ENCODE measurements around the gene GPC6. TPM values are rescaled to one million over a fixed set of nuclear protein-coding genes. Genes with fewer than 3 reads are reported as not detected.

GPC6 gene
- total RNA-seq, 2 donors from 2014 or later: 1.6 to 4.0 TPM

DNA sequence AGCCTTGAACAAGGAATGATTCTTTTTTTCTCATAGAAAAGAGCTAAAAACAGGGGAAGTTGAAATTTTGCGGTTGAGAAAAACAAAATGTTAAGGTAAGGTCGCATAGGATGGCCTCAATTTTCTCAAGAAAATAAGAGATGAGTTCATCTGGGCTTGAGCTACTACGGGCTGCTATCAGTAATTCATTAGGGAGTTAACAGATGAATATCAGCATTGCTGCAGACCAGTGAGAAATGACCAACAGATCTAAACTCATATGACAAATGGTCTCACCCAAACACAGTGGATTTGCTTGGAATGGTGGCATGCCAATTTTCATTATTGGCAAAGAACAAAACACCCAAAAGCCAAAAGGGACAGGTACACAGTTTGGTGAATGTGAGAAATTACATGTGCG lies 56.6 kb downstream of the GPC6 start:
- H3K9me3 ChIP-seq: no peaks in the 10 kb centered on the region
- DNase-seq (no peak), ATAC-seq (no peak)
- TF ChIP-seq POLR2A (IDR thresholded peaks at IDR 0.05): no peak
- TF ChIP-seq, protein P1, sequence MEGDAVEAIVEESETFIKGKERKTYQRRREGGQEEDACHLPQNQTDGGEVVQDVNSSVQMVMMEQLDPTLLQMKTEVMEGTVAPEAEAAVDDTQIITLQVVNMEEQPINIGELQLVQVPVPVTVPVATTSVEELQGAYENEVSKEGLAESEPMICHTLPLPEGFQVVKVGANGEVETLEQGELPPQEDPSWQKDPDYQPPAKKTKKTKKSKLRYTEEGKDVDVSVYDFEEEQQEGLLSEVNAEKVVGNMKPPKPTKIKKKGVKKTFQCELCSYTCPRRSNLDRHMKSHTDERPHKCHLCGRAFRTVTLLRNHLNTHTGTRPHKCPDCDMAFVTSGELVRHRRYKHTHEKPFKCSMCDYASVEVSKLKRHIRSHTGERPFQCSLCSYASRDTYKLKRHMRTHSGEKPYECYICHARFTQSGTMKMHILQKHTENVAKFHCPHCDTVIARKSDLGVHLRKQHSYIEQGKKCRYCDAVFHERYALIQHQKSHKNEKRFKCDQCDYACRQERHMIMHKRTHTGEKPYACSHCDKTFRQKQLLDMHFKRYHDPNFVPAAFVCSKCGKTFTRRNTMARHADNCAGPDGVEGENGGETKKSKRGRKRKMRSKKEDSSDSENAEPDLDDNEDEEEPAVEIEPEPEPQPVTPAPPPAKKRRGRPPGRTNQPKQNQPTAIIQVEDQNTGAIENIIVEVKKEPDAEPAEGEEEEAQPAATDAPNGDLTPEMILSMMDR (IDR thresholded peaks at IDR 0.05): no peak
- intact Hi-C loops (cut with DNase I): no loop called here
- 64 to 67% methylated on average over 4 of the region's 4 CpGs for WGBS, 2 donors
- H3K36me3 ChIP-seq (replicated peaks in 1 of 2; ENCODE audit: insufficient read depth in 1 of 2, low read depth in 2 of 2): no peaks in the 10 kb centered on the region
- no peak overlapping the region for H3K4me3 ChIP-seq
- H3K4me1 ChIP-seq: peaks cover 7% of the 10 kb centered on the region
- H3K27me3 ChIP-seq: no peaks in the 10 kb centered on the region
- H3K27ac ChIP-seq: no peak overlapping the region

DNA sequence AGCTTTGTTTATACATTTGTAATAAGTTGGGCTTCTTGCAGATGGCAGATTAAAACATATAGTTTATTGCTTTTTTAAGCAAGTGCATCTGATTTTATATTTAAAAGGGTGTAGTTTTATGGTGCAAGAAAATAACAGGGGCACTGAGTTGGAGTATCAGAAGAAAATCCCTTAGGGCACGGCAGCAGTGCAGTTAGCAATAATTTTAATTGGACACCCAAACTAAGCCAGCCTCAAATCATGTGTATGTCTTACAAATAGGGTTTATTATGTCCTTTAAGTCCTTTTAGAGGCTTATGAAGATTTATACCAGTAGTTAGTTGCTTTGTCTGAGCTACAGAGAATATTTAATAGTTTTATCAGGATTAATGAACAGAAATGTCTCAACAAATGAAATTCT lies 57.5 kb downstream of the GPC6 start:
- intact Hi-C loops (cut with DNase I): no loop called here
- no peak for ATAC-seq

DNA sequence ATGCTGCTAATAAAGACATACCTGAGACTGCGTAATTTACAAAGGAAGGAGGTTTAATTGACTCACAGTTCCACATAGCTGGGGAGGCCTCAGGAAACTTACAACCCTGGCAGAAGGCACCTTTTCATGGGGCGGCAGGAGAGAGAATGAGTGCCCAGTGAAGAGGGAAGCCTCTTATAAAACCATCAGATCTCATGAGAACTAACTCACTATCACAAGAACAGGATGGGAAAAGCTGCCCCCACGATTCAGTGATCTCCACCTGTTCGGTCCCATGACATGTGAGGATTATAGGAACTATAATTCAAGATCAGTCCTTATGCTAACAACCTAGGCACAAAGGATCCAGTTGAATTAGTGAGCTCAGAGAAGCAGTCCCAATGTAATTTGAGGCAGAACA lies 59.4 kb downstream of the GPC6 start:
- Histone ChIP-seq H3K4me3 (no peak overlapping the region), H3K27me3 (no peaks in the 10 kb centered on the region), H3K27ac (no peak overlapping the region), H3K9me3 (no peaks in the 10 kb centered on the region), H3K36me3 (replicated peaks in 1 of 2; ENCODE audit: insufficient read depth in 1 of 2, low read depth in 2 of 2) (no peaks in the 10 kb centered on the region), H3K4me1 (no peaks in the 10 kb centered on the region)
- ATAC-seq (no peak), DNase-seq (no peak)
- TF ChIP-seq, protein P1 (IDR thresholded peaks at IDR 0.05): no peak
- no peak for TF ChIP-seq POLR2A (IDR thresholded peaks at IDR 0.05)
- intact Hi-C loops (cut with DNase I): no loop called here
- 64 to 71% methylated on average over 4 of the region's 4 CpGs for WGBS, 2 donors

More for the DNA sequence above, 57.5 kb downstream of the GPC6 start:
- Histone ChIP-seq H3K9me3 (no peaks in the 10 kb centered on the region), H3K27ac (no peak overlapping the region), H3K4me1 (peaks cover 7% of the 10 kb centered on the region), H3K27me3 (no peaks in the 10 kb centered on the region), H3K4me3 (no peak overlapping the region), H3K36me3 (replicated peaks in 1 of 2; ENCODE audit: insufficient read depth in 1 of 2, low read depth in 2 of 2) (no peaks in the 10 kb centered on the region)
- TF ChIP-seq POLR2A (IDR thresholded peaks at IDR 0.05): no peak
- TF ChIP-seq, protein P1 (IDR thresholded peaks at IDR 0.05): no peak
- DNase-seq: no peak
- WGBS, 2 donors: 86 to 89% methylated on average over 1 of the region's 1 CpG

DNA sequence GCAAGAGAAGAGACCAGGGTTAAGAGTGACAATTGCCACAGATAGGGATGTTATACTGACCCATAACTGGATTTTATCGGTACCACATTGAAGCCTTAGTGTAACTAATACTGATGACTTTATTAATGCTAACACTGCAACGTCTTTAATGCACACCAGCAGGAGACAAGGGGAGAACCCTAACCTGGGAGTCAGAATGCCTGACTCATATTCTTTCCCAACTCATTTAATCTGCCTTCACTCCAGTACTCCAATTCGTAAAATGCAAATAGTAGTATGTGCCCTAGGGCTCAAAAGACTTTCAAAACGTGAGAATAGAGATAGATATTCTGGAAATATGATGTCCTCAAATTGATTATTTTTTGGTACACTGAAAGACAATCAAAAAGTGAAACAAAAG lies 62.4 kb downstream of the GPC6 start:
- Histone ChIP-seq H3K27me3 (no peaks in the 10 kb centered on the region), H3K27ac (no peak overlapping the region), H3K4me3 (no peak overlapping the region), H3K4me1 (no peaks in the 10 kb centered on the region), H3K9me3 (no peaks in the 10 kb centered on the region), H3K36me3 (replicated peaks in 1 of 2; ENCODE audit: insufficient read depth in 1 of 2, low read depth in 2 of 2) (no peaks in the 10 kb centered on the region)
- no peak for TF ChIP-seq POLR2A (IDR thresholded peaks at IDR 0.05)
- TF ChIP-seq, protein P1 (IDR thresholded peaks at IDR 0.05): no peak
- ATAC-seq (no peak), DNase-seq (no peak)
- 74 to 78% methylated on average over 4 of the region's 4 CpGs for WGBS, 2 donors
- intact Hi-C loops (cut with DNase I): no loop called here

DNA sequence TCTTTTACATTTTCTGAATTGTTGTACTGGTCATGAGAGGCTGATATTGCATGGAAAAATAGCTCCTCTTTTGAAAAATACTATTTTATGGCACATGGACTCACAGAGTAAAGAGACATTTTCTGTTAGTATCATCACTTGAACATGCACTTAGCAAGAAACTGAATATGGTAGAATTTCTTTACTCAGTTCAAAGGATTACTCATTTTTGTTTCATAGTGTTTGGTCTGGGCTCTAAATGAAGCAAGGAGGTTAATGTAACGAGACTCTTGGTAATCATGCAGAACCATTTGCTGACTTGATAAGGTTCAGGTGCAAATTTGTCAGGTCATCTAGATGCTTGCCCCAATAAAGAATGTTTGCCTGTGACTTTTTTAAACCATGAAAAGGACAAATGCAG lies 63.2 kb downstream of the GPC6 start:
- no peak for ATAC-seq
- Histone ChIP-seq H3K27me3 (no peaks in the 10 kb centered on the region), H3K36me3 (replicated peaks in 1 of 2; ENCODE audit: insufficient read depth in 1 of 2, low read depth in 2 of 2) (no peaks in the 10 kb centered on the region), H3K9me3 (no peaks in the 10 kb centered on the region), H3K27ac (no peak overlapping the region), H3K4me1 (no peaks in the 10 kb centered on the region), H3K4me3 (no peak overlapping the region)
- intact Hi-C loops (cut with DNase I): no loop called here
- DNase-seq: no peak
- TF ChIP-seq POLR2A (IDR thresholded peaks at IDR 0.05): no peak
- TF ChIP-seq, protein P1 (IDR thresholded peaks at IDR 0.05): no peak
- WGBS, 2 donors: 75 to 76% methylated on average over 1 of the region's 1 CpG
